Effector memory CD4-positive, alpha-beta T cell (primary cell): Measurements from ENCODE around the gene TMEM169.

Experiments used
- DNase-seq, 3 donors: peaks; one replicate each; pipeline ENCODE4 v3.0.0-alpha.2; 2020
- H3K27ac ChIP-seq: 2 replicates; pipeline ENCODE4 v1.7.0; 2013; ENCODE audit warnings: mild to moderate bottlenecking, low read length, moderate library complexity; ENCODE audit not compliant: insufficient read depth, poor library complexity, severe bottlenecking
- H3K27me3 ChIP-seq: replicated peaks from 2 replicates; pipeline ENCODE4 v1.7.0; 2013; ENCODE audit warnings: mild to moderate bottlenecking, low read length; ENCODE audit not compliant: insufficient read depth, control insufficient read depth, poor library complexity, severe bottlenecking
- H3K36me3 ChIP-seq: 2 replicates; pipeline ENCODE4 v1.7.0; 2013; ENCODE audit warnings: mild to moderate bottlenecking, low read length, moderate library complexity; ENCODE audit not compliant: control insufficient read depth, insufficient read depth
- H3K4me1 ChIP-seq: 2 replicates; pipeline ENCODE4 v1.7.0; 2013; ENCODE audit warnings: low read length, mild to moderate bottlenecking; ENCODE audit not compliant: control insufficient read depth, insufficient read depth, poor library complexity, severe bottlenecking
- H3K4me3 ChIP-seq: 2 replicates; pipeline ENCODE4 v1.7.0; 2013; ENCODE audit warnings: low read length, low read depth, mild to moderate bottlenecking; ENCODE audit not compliant: insufficient read depth, poor library complexity, severe bottlenecking
- H3K9me3 ChIP-seq: 2 replicates; pipeline ENCODE4 v1.7.0; 2013; ENCODE audit warnings: mild to moderate bottlenecking, low read length, moderate library complexity; ENCODE audit not compliant: control insufficient read depth

The TMEM169 gene

GRCh38 chr2:216142540-216142939 is 60.8 kb downstream of the TMEM169 start:
- no peak for DNase-seq

DNA sequence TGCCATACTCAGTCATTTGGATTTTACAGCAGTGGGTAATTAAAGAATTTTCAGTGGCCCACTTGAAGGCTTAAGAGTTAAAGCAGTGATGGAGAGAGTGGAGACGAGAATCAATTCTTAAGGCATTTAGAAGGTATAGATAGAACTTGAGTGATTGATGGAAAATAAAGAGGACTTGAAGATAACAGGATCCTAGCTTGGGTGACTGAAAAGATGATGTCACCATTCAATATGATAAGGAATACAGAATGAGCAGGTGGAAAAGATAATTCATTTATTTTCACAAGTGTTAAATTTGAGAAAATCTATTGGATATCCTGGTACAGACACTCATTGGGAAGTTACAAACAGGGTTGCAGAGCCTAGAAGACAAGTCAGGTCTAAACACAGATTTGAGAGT is 62.7 kb downstream of the TMEM169 start:
- no peak for DNase-seq
- Histone ChIP-seq H3K4me1 (no peaks in the 10 kb centered on the region), H3K4me3 (no peak overlapping the region), H3K36me3 (peaks cover 75% of the 10 kb centered on the region), H3K27ac (no peak overlapping the region), H3K9me3 (no peaks in the 10 kb centered on the region), H3K27me3 (no peaks in the 10 kb centered on the region)

More at GRCh38 chr2:216142540-216142939, 60.8 kb downstream of the TMEM169 start:
- H3K9me3 ChIP-seq: no peaks in the 10 kb centered on the region
- H3K4me3 ChIP-seq: no peak overlapping the region
- H3K36me3 ChIP-seq: peaks cover 78% of the 10 kb centered on the region
- no peaks in the 10 kb centered on the region for H3K4me1 ChIP-seq
- no peak overlapping the region for H3K27ac ChIP-seq
- no peaks in the 10 kb centered on the region for H3K27me3 ChIP-seq

GRCh38 chr2:216144857-216145256 is 63.1 kb downstream of the TMEM169 start:
- peaks cover 77% of the 10 kb centered on the region for H3K36me3 ChIP-seq
- no peaks in the 10 kb centered on the region for H3K27me3 ChIP-seq
- H3K27ac ChIP-seq: no peak overlapping the region
- no peak for DNase-seq
- H3K9me3 ChIP-seq: no peaks in the 10 kb centered on the region
- H3K4me3 ChIP-seq: no peak overlapping the region
- H3K4me1 ChIP-seq: no peaks in the 10 kb centered on the region

DNA sequence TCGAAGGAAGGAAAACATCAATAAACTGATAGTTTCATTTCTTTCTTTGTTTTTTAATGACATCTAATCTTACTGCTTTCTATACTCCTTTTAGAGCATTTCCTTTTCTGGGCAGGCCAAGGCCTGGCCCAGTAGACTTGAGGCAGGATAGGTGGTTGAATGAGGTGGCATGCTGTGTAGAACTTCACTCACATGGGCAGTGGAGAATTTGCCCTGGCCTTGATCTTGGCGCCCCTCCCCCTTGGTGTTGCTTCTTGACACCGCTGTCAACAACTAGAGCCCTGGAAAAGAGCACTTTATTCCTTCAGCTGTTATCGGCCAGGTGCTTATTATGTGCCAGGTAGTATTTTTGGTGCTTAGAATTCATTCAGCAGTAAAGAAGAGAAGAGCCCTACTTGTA is 64.9 kb downstream of the TMEM169 start:
- no peak for DNase-seq
- no peak overlapping the region for H3K4me3 ChIP-seq
- no peaks in the 10 kb centered on the region for H3K27me3 ChIP-seq
- peaks cover 76% of the 10 kb centered on the region for H3K36me3 ChIP-seq
- H3K27ac ChIP-seq: no peak overlapping the region
- H3K4me1 ChIP-seq: no peaks in the 10 kb centered on the region
- H3K9me3 ChIP-seq: no peaks in the 10 kb centered on the region

- Histone ChIP-seq H3K27me3 (no peaks in the 10 kb centered on the region), H3K4me1 (no peaks in the 10 kb centered on the region), H3K27ac (no peak overlapping the region)
These were observed 65.7 kb downstream of the TMEM169 start for GRCh38 chr2:216147172-216148131.

GRCh38 chr2:216148983-216149382 is 67.3 kb downstream of the TMEM169 start:
- H3K27me3 ChIP-seq: no peaks in the 10 kb centered on the region
- no peak overlapping the region for H3K27ac ChIP-seq
- H3K36me3 ChIP-seq: peaks cover 67% of the 10 kb centered on the region
- no peaks in the 10 kb centered on the region for H3K9me3 ChIP-seq
- DNase-seq: no peak
- no peaks in the 10 kb centered on the region for H3K4me1 ChIP-seq
- no peak overlapping the region for H3K4me3 ChIP-seq

More at GRCh38 chr2:216147172-216148131, 65.7 kb downstream of the TMEM169 start:
- H3K36me3 ChIP-seq: peaks cover 71% of the 10 kb centered on the region
- DNase-seq: no peak
- H3K9me3 ChIP-seq: no peaks in the 10 kb centered on the region
- no peak overlapping the region for H3K4me3 ChIP-seq

- Histone ChIP-seq H3K27ac (no peak overlapping the region), H3K36me3 (peaks cover 67% of the 10 kb centered on the region), H3K4me1 (no peaks in the 10 kb centered on the region), H3K4me3 (no peak overlapping the region), H3K27me3 (no peaks in the 10 kb centered on the region), H3K9me3 (no peaks in the 10 kb centered on the region)
- no peak for DNase-seq
These were observed 68.0 kb downstream of the TMEM169 start for GRCh38 chr2:216149741-216150140.

DNA sequence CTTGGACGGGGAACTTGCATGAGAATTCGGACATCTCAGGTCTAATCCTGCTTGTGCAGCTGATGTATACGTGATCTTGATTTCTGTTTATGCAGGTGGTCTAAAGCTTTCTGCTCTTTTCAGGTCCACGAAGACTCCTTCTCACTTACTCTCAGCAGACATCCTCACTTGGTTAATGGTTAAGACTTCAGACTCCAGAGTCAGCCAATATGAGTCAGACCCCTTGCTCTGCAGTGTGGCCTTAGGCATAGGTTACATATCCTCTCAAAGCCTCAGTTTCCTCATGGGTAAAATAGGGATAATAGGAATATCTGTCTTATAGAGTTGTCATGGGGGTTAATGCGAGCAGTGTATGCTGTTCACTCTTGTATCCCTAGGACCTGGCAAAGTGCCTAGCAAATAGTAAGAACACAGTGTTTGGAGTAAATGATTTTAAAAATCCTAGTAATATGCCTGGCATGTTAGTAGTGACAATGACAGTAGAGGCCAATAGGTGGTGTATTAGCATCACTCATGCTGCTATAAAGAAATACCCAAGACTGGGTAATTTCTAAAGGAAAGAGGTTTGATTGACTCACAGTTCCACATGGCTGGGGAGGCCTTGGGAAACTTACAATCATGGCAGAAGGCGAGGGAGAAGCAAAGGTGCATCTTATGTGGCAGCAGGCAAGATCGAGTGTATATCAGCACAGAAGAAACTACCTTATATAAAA is 69.8 kb downstream of the TMEM169 start:
- Histone ChIP-seq H3K4me1 (no peaks in the 10 kb centered on the region), H3K36me3 (peaks cover 75% of the 10 kb centered on the region), H3K4me3 (no peak overlapping the region), H3K27me3 (no peaks in the 10 kb centered on the region), H3K9me3 (no peaks in the 10 kb centered on the region), H3K27ac (no peak overlapping the region)
- DNase-seq: no peak
